ENCODE results near the gene PINK1. TPM values are rescaled to one million over a fixed set of nuclear protein-coding genes. Genes with fewer than 3 reads are reported as not detected.

PINK1 gene
- total RNA-seq, 1 donor from 2014 or later = 56.0 TPM

DNA sequence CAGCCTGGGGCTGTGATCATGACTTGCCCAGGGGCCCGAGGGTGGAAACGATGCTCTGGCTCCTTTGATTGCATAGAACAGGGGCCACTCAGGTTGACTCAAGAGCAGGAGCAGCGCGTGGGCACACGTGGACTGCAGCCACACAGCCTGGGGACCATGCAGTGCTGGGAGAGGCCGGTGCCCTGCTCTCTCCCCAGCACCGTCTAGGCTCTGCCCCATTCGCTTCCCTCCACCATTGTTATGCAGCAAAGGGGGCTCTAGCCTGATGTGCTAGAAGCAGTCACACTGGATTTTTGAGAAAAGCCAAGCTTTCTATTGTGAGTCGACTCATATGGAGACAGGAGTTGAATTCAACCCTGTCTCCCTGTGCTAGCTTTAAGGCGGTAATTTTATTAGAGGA lies 8.7 kb downstream of the PINK1 start:
- DNase-seq (ENCODE audit: extremely low read depth, low read depth, low spot score) = no peak

DNA sequence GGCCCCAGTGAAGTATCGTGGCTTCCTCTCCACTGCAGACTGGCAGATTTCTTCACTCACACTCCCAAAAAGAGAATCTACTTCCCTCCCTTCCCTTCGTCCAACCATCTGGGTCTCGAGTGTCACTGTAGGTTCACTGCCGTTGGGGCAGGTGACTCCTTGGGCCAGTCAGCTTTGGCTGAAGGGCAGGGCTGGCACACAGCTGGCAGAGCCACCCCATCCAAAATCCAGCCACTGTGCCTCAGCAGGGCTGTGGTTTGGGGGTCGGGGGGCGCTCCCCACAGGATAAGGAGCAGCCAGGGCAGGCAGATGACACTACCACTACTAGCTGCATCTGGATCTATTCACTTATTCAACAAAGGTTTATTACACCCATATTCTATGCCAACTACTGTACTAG lies 9.8 kb downstream of the PINK1 start:
- no peak for DNase-seq (ENCODE audit: extremely low read depth, low read depth, low spot score)

DNA sequence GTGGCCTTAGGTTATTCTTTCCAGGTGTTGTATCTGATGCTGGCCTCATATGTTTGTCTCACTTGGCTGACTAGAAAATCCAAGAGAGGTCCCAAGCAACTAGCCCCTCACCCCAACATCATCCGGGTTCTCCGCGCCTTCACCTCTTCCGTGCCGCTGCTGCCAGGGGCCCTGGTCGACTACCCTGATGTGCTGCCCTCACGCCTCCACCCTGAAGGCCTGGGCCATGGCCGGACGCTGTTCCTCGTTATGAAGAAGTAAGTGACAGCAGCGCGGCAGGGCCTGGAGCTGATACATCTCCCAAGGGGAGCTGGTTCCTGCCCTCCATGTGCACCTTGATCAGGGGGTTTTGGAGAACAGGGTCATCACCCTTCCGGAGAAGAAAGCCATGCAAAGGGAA lies 11.2 kb downstream of the PINK1 start:
- no peak for DNase-seq (ENCODE audit: extremely low read depth, low read depth, low spot score)

DNA sequence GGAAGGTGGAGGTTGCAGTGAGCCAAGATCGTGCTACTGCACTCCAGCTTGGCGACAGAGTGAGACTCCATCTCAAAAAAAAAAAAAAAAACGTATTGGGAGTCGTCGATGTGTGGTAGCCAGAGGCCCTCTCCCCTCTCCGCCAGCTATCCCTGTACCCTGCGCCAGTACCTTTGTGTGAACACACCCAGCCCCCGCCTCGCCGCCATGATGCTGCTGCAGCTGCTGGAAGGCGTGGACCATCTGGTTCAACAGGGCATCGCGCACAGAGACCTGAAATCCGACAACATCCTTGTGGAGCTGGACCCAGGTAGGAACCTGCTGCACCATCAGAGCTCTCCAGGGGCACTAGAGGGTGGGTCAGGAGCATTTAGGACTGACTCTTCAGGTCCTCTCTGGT lies 12.2 kb downstream of the PINK1 start:
- DNase-seq (ENCODE audit: extremely low read depth, low read depth, low spot score) = no peak

DNA sequence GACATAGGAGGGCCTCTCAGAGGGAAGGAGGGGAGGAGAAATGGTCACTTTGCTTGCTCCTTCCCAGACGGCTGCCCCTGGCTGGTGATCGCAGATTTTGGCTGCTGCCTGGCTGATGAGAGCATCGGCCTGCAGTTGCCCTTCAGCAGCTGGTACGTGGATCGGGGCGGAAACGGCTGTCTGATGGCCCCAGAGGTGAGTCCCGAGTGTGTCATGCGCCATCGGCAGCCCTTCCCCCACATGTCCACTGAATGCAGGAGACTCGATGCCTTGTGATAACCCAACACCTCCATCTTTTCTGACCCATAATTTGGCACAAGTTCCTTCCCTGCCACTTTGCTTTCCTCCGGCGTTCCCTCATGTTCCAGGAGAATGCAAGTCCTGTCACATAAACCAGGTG lies 15.2 kb downstream of the PINK1 start:
- DNase-seq (ENCODE audit: extremely low read depth, low read depth, low spot score) = no peak

DNA sequence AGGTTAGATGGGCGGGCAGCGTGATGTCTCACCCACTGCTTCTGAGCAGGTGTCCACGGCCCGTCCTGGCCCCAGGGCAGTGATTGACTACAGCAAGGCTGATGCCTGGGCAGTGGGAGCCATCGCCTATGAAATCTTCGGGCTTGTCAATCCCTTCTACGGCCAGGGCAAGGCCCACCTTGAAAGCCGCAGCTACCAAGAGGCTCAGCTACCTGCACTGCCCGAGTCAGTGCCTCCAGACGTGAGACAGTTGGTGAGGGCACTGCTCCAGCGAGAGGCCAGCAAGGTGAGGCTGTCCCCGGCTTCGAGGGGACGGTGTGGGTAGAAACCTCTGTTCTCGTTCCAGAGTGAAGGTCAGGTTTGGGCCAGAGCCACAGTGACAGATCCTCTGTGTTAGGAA lies 15.7 kb downstream of the PINK1 start:
- DNase-seq (ENCODE audit: extremely low read depth, low read depth, low spot score) = no peak

DNA sequence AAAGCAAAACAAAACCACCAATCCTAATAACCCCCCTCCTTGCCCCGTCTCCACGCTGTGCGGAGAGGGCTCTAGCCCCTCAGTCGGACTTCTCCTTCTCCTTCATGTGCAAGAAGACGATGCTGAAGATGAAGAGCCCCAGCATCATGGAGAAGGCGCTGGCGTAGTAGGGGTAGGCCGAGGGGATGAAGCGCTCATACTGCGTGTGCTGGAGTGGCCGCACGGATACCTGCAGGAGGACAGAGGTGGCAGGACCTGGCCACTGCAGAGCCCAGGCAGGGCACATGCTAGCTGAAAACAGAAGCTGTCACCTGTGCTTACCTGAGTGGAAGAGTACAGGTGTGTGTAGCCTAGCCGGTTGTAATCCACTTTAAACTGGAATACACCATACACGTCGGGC lies 19.0 kb downstream of the PINK1 start:
- DNase-seq (ENCODE audit: extremely low read depth, low read depth, low spot score) = no peak

DNA sequence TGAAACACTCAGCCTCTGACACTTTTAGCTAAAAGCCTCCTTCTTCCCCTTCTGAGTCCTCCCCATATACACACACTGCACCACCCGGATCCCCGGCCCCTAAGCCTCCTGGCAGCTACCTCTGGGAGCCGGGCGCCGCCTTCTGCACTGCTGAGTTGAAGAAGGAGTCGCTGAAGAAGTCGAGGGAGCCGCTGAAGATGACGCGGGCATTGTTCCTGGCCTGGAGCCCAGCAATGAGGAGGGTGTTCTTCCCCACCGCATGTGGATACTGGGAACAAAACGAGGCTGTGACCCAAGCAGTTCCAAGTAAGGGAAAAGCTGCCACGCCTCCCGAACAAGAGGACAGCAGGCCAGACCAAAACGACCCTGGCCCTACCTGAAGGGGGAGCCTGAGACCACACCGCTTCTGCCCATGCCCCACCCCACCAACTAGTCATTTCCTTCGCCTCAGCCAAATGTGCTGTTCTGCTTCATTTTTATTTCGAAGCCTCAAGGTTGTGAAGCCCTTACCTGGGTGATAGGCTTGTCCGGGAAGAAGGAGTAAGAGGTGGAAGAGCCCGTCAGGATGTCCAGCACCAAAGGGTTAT lies 20.9 kb downstream of the PINK1 start:
- no peak for DNase-seq (ENCODE audit: extremely low read depth, low read depth, low spot score)

DNA sequence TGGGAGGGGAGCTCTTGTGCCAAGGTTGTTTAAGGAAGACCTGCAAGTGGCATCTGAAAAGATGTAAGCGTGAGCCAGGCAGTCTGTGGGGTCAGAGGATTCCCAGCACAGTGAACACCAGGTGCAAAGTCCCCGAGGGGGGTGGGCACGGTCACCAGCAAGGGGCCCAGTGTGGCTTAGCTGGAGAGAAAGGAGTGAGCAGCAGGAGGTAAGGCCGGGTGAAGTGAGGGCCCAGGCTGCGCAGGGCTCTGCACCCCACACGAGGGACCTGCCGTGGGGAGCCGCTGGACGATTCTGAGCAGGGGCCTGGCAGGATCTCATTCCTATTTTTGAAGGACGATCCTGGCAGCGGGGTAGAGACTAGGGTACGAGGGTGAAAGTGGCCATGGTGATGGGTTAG lies 23.8 kb downstream of the PINK1 start:
- no peak for DNase-seq (ENCODE audit: extremely low read depth, low read depth, low spot score)

DNA sequence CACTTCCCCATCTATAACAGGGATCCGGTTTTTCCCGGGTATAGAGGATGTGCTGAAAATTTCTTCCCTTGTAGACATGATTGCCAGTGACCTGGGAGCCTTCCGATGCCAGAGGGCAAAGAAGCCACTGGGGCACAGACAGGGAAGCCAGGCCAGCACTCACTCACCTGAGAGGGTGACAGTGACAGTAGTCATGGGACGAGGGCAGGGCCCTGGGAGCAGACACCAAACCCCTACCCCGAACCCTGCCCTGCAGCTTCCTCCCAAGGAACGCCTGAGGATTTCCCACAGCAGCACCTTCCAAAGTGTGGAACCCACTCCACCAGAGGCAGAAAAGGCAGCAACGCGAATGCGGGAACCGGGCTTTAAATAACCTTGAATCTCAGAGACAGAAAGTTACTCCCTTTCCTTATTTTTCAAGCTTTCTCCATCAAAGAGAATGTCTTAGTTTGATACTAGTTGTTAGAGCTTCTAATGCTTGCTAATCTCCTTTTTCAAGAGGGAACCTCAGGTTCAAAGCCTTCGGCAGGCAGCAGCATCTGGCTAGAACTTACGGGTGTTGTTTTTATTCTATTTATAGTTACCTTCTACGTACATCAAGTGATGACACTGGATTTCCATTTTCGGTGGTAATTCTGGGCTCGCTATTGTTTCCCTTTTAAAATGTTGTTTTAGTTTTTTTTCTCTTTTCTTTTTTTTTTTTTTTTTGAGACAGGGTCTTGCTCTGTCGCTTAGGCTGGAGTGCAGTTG lies 25.1 kb downstream of the PINK1 start:
- DNase-seq (ENCODE audit: extremely low read depth, low read depth, low spot score) = no peak

DNA sequence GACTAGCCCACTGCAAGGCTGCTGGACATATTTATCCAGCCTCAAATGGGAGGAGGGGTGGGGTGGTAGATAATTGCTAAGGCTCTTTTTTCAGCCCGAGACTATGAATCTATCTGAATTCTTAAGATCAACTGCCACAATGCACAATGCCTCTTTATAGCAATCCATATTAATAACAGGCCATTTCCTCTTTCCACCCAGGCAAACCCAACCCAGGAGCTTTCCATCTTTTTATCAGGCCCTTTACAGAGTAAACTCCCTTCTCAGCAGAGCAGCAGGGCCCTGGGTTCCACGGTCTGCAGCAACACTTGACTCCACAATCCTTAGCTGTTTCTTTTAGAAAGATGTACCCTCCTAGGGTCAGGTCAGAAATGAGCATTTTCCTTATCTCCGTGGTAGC lies 27.1 kb downstream of the PINK1 start:
- no peak for DNase-seq (ENCODE audit: extremely low read depth, low read depth, low spot score)

DNA sequence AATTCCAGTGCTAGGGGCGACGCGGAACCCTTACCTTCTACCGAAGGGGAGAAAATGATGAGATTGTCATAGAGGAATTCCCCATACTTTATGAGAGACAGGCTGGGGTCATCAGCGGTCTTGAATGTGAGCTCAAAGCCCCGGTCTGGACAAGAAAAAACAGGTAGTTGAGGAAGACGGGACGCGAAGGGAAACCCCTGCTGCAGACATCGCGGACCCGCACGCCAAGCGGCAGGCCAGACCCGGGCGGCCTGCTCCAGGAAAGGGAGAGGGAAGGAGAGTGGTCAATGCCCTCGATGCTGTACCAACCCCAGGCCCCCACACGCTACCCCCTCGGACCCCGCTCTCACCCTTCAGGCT lies 27.6 kb downstream of the PINK1 start:
- no peak for DNase-seq (ENCODE audit: extremely low read depth, low read depth, low spot score)

DNA sequence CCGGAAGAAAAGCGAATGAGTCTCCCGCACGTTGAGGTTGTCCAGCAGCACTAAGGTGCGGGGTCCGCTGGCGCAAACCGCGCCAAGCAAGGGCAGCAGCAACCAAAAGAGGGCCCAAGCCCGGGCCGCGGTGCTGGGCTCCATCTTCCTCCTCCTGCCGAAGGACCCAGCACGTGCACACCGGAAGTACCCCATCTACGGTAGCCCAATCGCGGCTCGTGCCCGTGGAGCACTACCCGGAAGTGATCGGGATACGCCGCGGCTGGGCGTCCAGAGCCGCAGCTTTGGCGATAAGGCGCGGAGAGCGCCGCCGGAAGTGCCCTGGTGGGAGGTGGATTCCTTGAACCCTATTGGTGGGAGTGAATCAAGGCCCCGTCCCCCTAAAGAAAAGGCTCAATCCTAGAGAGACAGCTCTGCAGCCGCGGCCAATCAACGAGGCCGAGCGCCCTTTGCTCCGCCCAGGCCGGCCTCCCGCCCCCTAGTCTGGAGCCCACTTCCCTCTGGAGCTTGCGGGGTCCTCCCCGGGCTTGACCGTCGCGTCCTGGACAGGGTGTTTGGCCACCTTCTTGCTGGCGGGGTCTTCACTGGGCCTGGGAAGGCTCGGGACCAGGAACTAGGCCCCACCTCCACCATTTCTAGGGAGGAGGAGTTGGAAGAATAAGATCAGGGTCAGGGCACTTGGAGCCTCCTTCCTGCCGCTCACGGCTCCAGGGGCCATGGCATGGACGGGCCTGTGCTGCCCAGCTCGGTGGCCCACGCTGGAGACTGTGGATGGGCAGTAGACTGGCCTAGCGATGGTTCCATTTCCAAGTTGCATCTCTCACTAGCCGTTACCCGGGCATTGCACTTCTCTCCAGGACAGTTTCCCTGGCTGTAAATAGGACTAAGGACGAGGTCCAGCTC lies 28.2 kb downstream of the PINK1 start, which contains the start of gene DDOST:
DDOST (minus strand) TSS at position 163 of the 903 bp plus-strand sequence; CDS start at position 144, 19 bp downstream.
- peak; percentile 83 for DNase-seq (ENCODE audit: extremely low read depth, low read depth, low spot score)

DNA sequence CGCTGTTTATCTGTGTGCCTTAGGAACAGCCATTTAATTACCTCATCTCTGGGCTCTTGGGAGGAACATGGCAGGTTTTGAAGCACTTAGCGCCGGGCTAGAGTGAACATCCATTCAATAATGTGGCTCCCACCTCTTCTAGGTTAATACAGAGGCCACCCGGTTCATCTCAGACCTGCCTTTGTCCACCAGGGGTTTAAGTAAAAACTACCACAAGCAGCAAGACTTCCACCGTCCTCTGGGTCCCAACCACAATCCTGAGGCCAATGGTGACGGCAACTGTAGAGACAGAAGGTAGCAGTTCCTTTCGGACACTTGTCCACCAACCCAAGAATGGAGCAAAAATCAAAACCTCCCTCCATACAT lies 28.8 kb downstream of the PINK1 start:
- no peak for DNase-seq (ENCODE audit: extremely low read depth, low read depth, low spot score)

DNA sequence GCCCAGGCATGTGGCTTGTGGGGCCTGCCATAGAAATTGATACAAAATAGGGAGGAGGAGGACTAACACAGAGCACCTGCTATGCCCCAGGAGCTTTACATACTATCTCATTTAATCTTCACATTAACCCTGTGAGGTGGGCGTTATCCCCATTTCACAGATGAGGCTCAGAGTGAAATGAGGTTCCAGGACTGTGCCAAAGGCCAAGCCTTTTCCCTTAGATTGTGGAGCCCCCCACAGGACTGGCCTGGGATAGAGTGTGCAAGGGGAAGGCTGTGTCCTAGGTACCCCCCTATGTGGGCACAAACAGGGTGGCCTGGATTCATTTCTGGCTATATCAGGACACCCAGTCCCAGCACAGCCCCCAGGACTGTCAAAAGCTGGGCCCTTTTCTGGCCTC lies 30.1 kb downstream of the PINK1 start:
- DNase-seq (ENCODE audit: extremely low read depth, low read depth, low spot score) = no peak

DNA sequence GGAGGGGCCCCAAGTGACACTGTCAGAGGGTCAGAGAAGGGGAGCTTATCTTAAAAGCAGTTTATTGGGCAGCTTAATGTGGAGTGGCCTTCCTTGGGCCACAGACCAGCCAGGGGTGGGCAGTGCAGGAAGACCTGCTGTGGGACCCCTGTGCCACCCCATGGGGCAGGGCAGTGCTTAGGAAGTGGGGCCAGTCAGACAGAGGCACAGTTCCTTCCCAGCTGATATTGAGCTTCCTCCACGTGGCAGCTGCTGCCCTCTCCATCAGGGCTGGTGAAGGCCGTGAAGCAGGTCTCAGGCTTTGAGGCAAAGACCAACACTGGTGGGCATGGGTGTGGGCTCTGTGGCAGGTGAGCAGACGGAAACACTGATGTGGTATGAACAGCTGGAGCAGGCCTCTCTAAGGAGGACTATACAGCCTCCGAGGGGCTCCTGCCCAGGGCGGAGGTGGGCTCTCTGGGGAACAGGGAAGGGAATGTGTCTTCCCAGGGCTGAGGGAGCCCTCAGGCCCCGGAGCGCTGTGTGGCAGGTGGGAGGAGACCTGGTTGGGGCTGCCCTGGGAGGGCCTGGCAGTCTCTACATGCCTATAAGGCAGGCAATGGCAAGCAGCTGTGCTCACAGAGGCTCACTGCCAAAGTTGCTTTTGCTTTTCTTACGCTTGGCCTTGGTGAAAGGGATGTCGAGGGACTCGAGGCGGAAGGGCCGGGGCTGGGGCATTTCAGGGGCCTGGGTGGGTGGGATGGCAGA lies 30.9 kb downstream of the PINK1 start:
- DNase-seq (ENCODE audit: extremely low read depth, low read depth, low spot score) = no peak

DNA sequence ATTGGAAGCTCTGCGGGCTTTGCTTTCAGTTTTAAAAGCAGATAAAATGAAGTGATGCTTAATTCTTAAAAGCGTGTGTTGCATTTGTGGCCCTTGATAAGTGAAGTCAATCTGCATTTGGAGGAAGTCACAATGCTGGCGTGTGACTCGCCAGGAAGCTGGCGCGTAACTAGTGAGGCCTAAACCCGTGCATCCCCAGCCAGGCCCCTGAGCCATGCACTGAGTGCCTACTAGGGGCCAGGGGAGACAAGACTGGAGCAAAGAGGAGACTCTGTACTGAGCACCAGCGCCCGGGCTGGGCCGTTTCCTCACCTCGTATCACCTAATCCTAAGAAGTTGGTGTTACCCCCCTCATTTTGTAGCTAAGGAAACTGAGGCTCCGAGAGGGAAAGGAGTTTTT lies 32.5 kb downstream of the PINK1 start:
- no peak for DNase-seq (ENCODE audit: extremely low read depth, low read depth, low spot score)

DNA sequence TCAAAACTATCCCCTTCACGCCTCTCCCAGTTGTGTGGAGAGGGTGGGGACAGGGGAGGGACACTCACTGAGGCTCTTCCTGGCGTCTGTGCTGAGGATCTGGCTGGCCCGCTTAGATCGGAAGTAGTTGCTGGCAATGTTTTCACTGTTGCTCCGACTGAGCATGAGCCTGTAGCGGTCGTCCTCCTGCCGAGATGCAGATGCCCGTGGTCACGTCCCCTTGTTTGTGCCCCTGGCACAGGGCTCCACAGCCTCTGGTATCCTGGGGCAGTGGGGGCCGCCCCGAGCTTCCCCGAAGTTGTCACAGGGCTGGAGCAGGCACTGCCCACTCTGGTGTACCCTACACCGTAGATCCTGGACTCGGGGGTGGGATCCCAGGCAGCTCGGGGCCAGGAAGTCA lies 32.9 kb downstream of the PINK1 start:
- DNase-seq (ENCODE audit: extremely low read depth, low read depth, low spot score) = no peak

DNA sequence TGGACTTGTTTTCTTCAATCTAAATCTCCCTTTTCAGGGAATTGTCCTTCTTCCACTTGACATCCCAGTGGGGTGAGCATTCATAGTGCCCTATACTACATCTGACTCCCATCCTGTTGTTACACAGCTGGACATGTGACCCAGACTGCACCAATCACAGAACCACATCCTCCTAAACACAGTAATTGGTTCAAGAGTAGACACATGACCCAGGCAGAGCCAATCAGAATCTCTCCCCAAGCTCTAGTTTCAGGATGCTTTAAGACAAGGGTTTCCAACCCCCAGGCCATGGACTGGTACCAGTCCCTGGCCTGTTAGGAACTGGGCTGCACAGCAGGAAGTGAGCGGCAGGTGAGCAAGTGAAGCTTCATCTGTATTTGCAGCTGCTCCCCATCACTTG lies 33.5 kb downstream of the PINK1 start:
- DNase-seq (ENCODE audit: extremely low read depth, low read depth, low spot score) = no peak

DNA sequence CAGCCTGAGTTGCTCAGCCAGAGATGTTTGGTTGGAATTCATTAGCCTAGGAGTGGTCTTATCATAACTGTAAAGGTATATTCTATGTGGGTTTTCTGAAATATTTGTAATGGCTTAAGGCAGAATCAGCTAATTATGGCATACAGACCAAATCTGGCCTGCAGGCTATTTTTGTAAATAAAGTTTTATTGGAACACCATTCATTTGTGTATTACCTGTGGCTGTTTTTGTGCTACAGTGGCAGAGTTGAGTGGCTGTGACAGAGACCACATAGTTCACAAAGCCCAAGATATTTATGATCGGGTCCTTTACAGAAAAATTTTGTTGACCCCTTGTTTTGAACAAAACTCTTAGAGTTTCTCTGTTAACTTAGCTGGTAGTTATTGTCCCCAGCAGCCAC lies 35.3 kb downstream of the PINK1 start:
- no peak for DNase-seq (ENCODE audit: extremely low read depth, low read depth, low spot score)

DNA sequence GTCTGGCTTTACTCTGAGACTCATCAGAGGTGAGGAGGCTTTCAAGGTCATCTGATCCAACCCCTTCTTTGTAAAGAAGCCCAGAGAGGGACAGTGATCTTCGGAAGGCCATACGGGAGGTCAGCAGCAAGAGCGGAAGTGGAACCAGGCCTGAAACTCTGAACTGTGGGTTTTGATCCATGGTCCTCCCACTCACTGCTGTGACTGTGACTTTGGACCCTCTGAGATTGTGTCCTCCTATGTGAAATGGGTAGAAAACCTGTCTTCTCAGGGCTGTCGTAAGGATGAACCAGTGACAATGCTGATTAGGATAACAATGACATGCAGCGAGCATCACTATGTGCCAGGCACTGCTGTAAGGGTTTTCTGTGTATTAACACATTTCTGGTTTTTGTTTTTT lies 37.7 kb downstream of the PINK1 start:
- DNase-seq (ENCODE audit: extremely low read depth, low read depth, low spot score) = no peak

Measured in glomerular endothelial cell (primary cell).